ENCODE results near the gene CISD3.

The CISD3 gene

GRCh38 chr17:38732376-38733281, 2.5 kb downstream of the CISD3 start:
- DNase-seq (ENCODE audit: low read depth, low spot score), result no peak
- in situ Hi-C loops (cut with HindIII; ENCODE audit: low sequenced_read_pairs), result no loop called here
- no peak overlapping the region for H3K4me3 ChIP-seq (ENCODE audit: low read depth, low read length)

GRCh38 chr17:38733282-38733981, 3.3 kb downstream of the CISD3 start:
- no peak overlapping the region for H3K4me3 ChIP-seq (ENCODE audit: low read depth, low read length)
- TF ChIP-seq, protein P1, sequence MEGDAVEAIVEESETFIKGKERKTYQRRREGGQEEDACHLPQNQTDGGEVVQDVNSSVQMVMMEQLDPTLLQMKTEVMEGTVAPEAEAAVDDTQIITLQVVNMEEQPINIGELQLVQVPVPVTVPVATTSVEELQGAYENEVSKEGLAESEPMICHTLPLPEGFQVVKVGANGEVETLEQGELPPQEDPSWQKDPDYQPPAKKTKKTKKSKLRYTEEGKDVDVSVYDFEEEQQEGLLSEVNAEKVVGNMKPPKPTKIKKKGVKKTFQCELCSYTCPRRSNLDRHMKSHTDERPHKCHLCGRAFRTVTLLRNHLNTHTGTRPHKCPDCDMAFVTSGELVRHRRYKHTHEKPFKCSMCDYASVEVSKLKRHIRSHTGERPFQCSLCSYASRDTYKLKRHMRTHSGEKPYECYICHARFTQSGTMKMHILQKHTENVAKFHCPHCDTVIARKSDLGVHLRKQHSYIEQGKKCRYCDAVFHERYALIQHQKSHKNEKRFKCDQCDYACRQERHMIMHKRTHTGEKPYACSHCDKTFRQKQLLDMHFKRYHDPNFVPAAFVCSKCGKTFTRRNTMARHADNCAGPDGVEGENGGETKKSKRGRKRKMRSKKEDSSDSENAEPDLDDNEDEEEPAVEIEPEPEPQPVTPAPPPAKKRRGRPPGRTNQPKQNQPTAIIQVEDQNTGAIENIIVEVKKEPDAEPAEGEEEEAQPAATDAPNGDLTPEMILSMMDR (IDR thresholded peaks at IDR 0.05; ENCODE audit: low read depth, low read length), result no peak
- in situ Hi-C loops (cut with HindIII; ENCODE audit: low sequenced_read_pairs), result no loop called here
- DNase-seq (ENCODE audit: low read depth, low spot score), result no peak

More at GRCh38 chr17:38732376-38733281, 2.5 kb downstream of the CISD3 start:
- TF ChIP-seq, protein P1 (IDR thresholded peaks at IDR 0.05; ENCODE audit: low read depth, low read length), result no peak

DNA sequence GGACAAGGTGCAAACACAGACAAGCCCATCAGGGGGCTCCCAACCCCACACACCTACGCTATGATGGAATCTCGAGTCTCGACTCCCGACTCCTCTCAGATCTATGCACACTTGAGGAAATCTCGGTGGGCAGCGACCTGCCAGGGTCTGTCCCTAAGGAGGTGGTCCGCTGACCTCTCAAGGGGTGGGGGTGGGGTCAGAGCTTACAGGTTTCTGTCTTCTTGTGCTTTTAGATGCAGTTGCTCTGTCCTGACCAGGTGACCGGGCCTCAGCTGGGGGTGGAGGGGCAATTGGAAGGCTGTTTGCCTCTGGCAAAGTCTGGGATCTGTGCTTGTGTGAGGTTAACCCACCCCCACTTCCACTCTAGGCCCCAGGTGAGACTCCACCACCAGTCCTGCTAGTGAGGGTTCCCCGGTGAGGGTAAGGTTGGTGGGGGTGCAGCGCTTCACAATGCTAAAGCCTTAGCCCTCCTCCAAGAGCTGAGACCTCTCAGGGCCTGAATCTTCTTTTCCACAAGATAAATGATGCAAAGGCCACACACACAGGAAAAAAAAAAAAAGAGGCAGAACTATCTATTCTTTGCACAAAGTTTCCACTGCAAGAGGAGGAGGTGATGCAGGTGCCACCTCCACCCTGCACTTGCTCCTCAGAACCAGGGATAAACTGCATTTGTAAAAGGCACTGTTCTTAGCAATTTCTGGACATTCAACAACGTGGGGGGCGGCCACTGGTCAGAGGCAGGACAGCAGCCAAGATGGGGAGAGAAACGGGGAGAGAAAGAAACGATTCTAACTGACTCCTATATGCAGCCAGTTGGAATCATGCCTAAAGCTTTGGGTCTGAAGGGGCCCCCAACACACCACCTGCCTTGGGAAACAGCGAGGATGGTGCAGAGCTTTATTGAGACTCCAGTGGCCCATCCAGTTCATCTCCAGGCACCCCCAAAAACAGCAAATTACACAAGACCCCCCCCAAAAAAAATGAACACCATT, 4.1 kb downstream of the CISD3 start:
- DNase-seq (ENCODE audit: low read depth, low spot score), result no peak
- TF ChIP-seq, protein P1 (IDR thresholded peaks at IDR 0.05; ENCODE audit: low read depth, low read length), result peak; percentile 27
- in situ Hi-C loops (cut with HindIII; ENCODE audit: low sequenced_read_pairs), result no loop called here
- no peak overlapping the region for H3K4me3 ChIP-seq (ENCODE audit: low read depth, low read length)

DNA sequence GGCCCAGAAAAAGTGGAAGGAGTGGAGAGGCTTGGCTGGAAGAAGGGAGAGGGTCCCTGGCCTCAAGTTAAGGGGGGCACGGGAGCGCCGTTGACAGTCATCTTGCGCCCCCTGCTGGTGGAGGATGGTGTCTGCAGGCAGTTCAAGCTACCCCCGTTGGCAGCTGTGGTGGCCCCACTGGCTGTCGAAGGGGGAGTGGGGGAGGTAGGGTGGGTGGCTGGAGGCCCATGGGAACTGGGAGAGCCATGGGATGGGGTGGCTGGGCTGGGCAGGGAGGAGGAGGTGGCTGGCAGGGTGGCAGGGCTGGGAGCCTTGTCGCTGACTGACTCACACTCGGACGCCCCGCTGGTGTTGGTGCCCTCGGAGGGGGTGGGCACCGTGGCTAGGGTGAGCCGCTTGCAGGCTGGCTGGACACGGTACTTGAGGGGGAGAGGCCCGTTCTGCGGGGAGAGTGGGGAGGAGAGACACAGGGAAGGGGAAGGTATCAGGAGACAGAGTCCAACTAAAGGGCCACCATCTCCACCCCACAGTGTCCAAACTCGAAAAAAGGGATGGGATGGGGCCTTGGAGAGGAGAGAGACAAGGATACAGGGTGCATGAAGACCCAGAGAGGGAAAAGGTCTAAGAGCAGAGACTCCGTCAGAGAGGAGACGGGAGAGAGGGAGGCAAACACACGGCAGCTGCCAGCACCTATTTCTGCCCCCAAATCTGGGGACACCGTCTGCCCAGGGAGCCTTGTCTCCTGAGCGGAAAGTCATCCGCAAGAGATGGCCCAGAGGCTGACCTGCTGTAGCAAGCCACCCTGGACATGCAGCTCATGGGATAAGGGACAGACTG, 5.2 kb downstream of the CISD3 start:
- TF ChIP-seq, protein P1 (IDR thresholded peaks at IDR 0.05; ENCODE audit: low read depth, low read length), result peak; percentile 95
- DNase-seq (ENCODE audit: low read depth, low spot score), result no peak
- in situ Hi-C loops (cut with HindIII; ENCODE audit: low sequenced_read_pairs), result no loop called here

DNA sequence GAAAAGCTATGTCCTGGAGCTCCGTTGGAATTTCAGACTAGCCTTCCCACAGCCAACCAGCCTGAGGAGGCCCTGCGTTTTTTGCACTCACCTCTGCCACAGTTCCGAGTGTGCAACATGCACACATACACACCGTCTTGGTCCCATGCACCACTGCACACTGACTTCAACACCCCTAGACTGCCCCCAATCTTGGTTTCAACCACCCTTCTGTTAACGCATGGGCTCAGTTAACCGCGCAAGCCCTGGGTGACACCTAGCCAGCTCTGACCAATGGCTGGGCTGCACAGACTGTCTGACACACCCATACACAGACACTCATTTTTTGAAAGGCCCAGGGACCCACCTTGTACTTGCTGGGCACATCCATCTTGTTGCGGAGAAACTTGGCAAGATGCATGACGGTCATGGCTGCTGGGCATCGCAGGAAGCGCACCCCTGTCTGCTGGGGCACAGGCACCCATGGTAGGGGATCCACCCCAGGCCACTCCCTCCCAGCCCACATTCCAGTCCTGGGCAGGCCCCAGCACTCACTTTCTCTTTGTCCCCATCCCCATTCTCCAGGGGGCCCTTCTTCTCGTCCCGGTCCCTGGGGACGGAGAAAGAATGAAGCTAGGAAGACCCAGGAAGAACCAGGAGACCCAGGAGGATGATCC, 8.0 kb downstream of the CISD3 start:
- in situ Hi-C loops (cut with HindIII; ENCODE audit: low sequenced_read_pairs), result no loop called here

More for the DNA sequence above, 5.2 kb downstream of the CISD3 start:
- H3K4me3 ChIP-seq (ENCODE audit: low read depth, low read length), result no peak overlapping the region

More for the DNA sequence above, 8.0 kb downstream of the CISD3 start:
- TF ChIP-seq, protein P1 (IDR thresholded peaks at IDR 0.05; ENCODE audit: low read depth, low read length), result no peak
- H3K4me3 ChIP-seq (ENCODE audit: low read depth, low read length), result no peak overlapping the region
- no peak for DNase-seq (ENCODE audit: low read depth, low spot score)

Data from astrocyte of the spinal cord (primary cell).